Lower leg skin (tissue), 4 donors: ENCODE results near the gene HACL1. TPM values are rescaled to one million over a fixed set of nuclear protein-coding genes. Genes with fewer than 3 reads are reported as not detected.

Experiments
- DNase-seq, 2 donors: peaks; one replicate each; pipeline ENCODE4 v3.0.0-alpha.2; 2019; ENCODE audit warnings: low spot score in 2 of 2
- H3K4me3 ChIP-seq: fragments of 200-600 bp; sonication (generic); 2 replicates; pipeline ENCODE4 v1.5.1; 2017; ENCODE audit warnings: mild to moderate bottlenecking, low read depth; ENCODE audit not compliant: poor library complexity, severe bottlenecking
- CTCF ChIP-seq, 3 donors: fragments of 450-650 bp; IDR thresholded peaks; one replicate each; pipeline ENCODE4 v1.5.1; 2016; ENCODE audit warnings: antibody characterized with exemption in 3 of 3, mild to moderate bottlenecking in 3 of 3, moderate library complexity in 2 of 3
- POLR2A ChIP-seq, 2 donors: fragments of 450-650 bp; IDR thresholded peaks; one replicate each; pipeline ENCODE4 v1.6.1; 2016 to 2017; ENCODE audit warnings: antibody characterized with exemption in 2 of 2, mild to moderate bottlenecking in 1 of 2, moderate library complexity in 1 of 2
- WGBS, 2 donors: methylation state at CpG; one replicate each; pipeline ENCODE4 v1.1.5; 2018; 5-methylcytosine and 5-hydroxymethylcytosine counted together
- intact Hi-C: fragments of 100-400 bp; cut with DNase I; formaldehyde crosslinking; loops from one replicate; pipeline ENCODE4 v1.15.0; 2023; ENCODE audit warnings: low total_unique reads
- total RNA-seq, 4 donors: library from RNA; depleted of rRNA; stranded (reverse); fragments of >200 nt; gene quantifications; one replicate each; pipeline ENCODE4 v1.1.0, GENCODE V29; 2016

The HACL1 gene
- total RNA-seq, 4 donors from 2014 or later: 13.6 to 20.4 (median 18.2) TPM

GRCh38 chr3:15512166-15512565 is 89.2 kb downstream of the HACL1 start:
- H3K4me3 ChIP-seq: no peak overlapping the region
- no peak for DNase-seq
- TF ChIP-seq CTCF (IDR thresholded peaks at IDR 0.05): no peak
- no peak for TF ChIP-seq POLR2A (IDR thresholded peaks at IDR 0.05)
- 15 to 25% methylated on average over 10 of the region's 10 CpGs for WGBS, 2 donors
- intact Hi-C loops: no loop called here

GRCh38 chr3:15511156-15511555 is 90.2 kb downstream of the HACL1 start:
- no peak overlapping the region for H3K4me3 ChIP-seq
- WGBS, 2 donors: 100% methylated on average over 3 of the region's 3 CpGs
- TF ChIP-seq CTCF (IDR thresholded peaks at IDR 0.05) (no peak), POLR2A (IDR thresholded peaks at IDR 0.05) (no peak)
- intact Hi-C loops: no loop called here
- DNase-seq: no peak

Other genes with a start within 250 kb of the HACL1 start
- 10 to 100 TPM in 1 of 4 donors, 1 to 10 TPM in 3; 4.9 to 15.2 (median 7.9) TPM for gene METTL6, start 174.0 kb downstream of the HACL1 start, total RNA-seq
- gene EAF1, start 174.0 kb downstream of the HACL1 start, total RNA-seq: 10 to 100 TPM; 18.3 to 35.5 (median 28.2) TPM
- gene COLQ, start 79.9 kb downstream of the HACL1 start, total RNA-seq: 1 to 10 TPM in 3 of 4 donors, under 1 TPM in 1; 0.10 to 3.3 (median 1.8) TPM
- 10 to 100 TPM; 18.1 to 24.6 (median 21.4) TPM for gene BTD, start 176 bp upstream of the HACL1 start, total RNA-seq
- 10 to 100 TPM; 25.7 to 44.7 (median 40.9) TPM for gene ANKRD28, start 196.4 kb upstream of the HACL1 start, total RNA-seq